SK-N-SH (cell line): ENCODE measurements around the gene CPNE1. TPM values are rescaled to one million over a fixed set of nuclear protein-coding genes. Genes with fewer than 3 reads are reported as not detected.

ENCODE experiments used
- CTCF ChIA-PET: fragments of 300-600, 350-600 bp; formaldehyde crosslinking; extraction: SDS; loops from one replicate; lab custom pipeline; 2021; lab: Yijun Ruan, JAX
- POLR2A ChIA-PET: fragments of 350-600 bp; sonication (Branson Sonifier 250); formaldehyde crosslinking; extraction: SDS; loops from one replicate; lab custom pipeline; 2020; ENCODE audit warnings: antibody characterized with exemption, inconsistent platforms; lab: Yijun Ruan, JAX
- DNase-seq: peaks from one replicate; pipeline ENCODE4 v3.0.0; 2012
- H2AFZ ChIP-seq: fragments of 200-600 bp; sonication (generic); 2 replicates; pipeline ENCODE4 v1.8.1; 2016; ENCODE audit warnings: antibody characterized with exemption, mild to moderate bottlenecking, low read depth
- H3F3A ChIP-seq: fragments of 200-600 bp; sonication (generic); replicated peaks from 2 replicates; pipeline ENCODE3; 2016; ENCODE audit warnings: antibody characterized with exemption, mild to moderate bottlenecking; ENCODE audit not compliant: insufficient read depth
- H3K27ac ChIP-seq, 2 experiments: fragments of 200-500 bp in 1 of 2; fragments of 200-600 bp in 1 of 2; sonication (Bioruptor generic) in 1 of 2; sonication (generic), shearing (Covaris generic) in 1 of 2; 2 replicates each; pipeline versions ENCODE4 v1.5.1 to v1.6.1; 2014 to 2016; ENCODE audit warnings: low read depth in 2 of 2, inconsistent platforms in 1 of 2, low read length in 1 of 2, mild to moderate bottlenecking in 1 of 2, mixed read lengths in 1 of 2
- H3K27me3 ChIP-seq: fragments of 200-600 bp; sonication (generic), shearing (Covaris generic); 2 replicates; pipeline ENCODE4 v1.6.1; 2016; ENCODE audit warnings: mixed run types; ENCODE audit not compliant: insufficient read depth
- H3K36me3 ChIP-seq, 2 experiments: fragments of 200-500 bp in 1 of 2; fragments of 200-600 bp in 1 of 2; sonication (Bioruptor generic) in 1 of 2; sonication (generic) in 1 of 2; replicated peaks in 1 of 2; 2 replicates each; pipeline versions ENCODE3 to v1.5.1; 2014 to 2016; ENCODE audit warnings: low read length in 1 of 2, mild to moderate bottlenecking in 1 of 2; ENCODE audit not compliant: insufficient read depth in 2 of 2, control insufficient read depth in 1 of 2
- H3K4me1 ChIP-seq, 2 experiments: fragments of 200-500 bp in 1 of 2; fragments of 200-600 bp in 1 of 2; sonication (Bioruptor generic) in 1 of 2; sonication (generic), shearing (Covaris generic) in 1 of 2; 2 replicates each; pipeline versions ENCODE4 v1.5.1 to v1.6.1; 2014 to 2016; ENCODE audit warnings: low read depth in 1 of 2, low read length in 1 of 2, mixed run types in 1 of 2; ENCODE audit not compliant: insufficient read depth in 2 of 2, control insufficient read depth in 1 of 2
- H3K4me2 ChIP-seq: fragments of 200-600 bp; sonication (generic), shearing (Covaris generic); 2 replicates; pipeline ENCODE4 v1.6.1; 2017; ENCODE audit warnings: mixed run types
- H3K4me3 ChIP-seq, 2 experiments: fragments of 200-500 bp in 1 of 2; fragments of 200-600 bp in 1 of 2; sonication (Bioruptor generic) in 1 of 2; sonication (generic), shearing (Covaris generic) in 1 of 2; 2 replicates each; pipeline versions ENCODE4 v1.5.1 to v1.8.1; 2014 to 2016; ENCODE audit warnings: low read depth in 2 of 2, inconsistent platforms in 1 of 2, low read length in 1 of 2, mild to moderate bottlenecking in 1 of 2, mixed read lengths in 1 of 2, moderate library complexity in 1 of 2
- H3K79me2 ChIP-seq: fragments of 200-600 bp; sonication (generic); 2 replicates; pipeline ENCODE4 v1.8.1; 2017; ENCODE audit warnings: mild to moderate bottlenecking; ENCODE audit not compliant: insufficient read depth
- H3K9ac ChIP-seq: fragments of 200-600 bp; sonication (generic); 2 replicates; pipeline ENCODE4 v1.6.1; 2017; ENCODE audit warnings: mixed run types
- H3K9me2 ChIP-seq: fragments of 200-600 bp; sonication (generic); 2 replicates; pipeline ENCODE4 v1.6.1; 2017; ENCODE audit warnings: mixed run types
- H3K9me3 ChIP-seq: fragments of 200-600 bp; sonication (generic); 2 replicates; pipeline ENCODE4 v1.6.1; 2017; ENCODE audit warnings: mixed run types, mild to moderate bottlenecking, moderate library complexity
- H4K20me1 ChIP-seq: fragments of 200-600 bp; sonication (generic); 2 replicates; pipeline ENCODE4 v1.6.1; 2017; ENCODE audit warnings: mild to moderate bottlenecking, mixed run types; ENCODE audit not compliant: insufficient read depth
- CTCF ChIP-seq: fragments of 200-600 bp; sonication (generic); IDR thresholded peaks from 2 replicates; pipeline ENCODE4 v1.6.1; 2017; ENCODE audit warnings: antibody characterized with exemption, mild to moderate bottlenecking, moderate library complexity
- ELF1 ChIP-seq: IDR thresholded peaks from 2 replicates; pipeline ENCODE4 v1.4.0; 2012
- EZH2phosphoT487 ChIP-seq: fragments of 200-600 bp; sonication (generic); IDR thresholded peaks from 2 replicates; pipeline ENCODE4 v1.6.1; 2017; ENCODE audit warnings: low read depth, mixed run types, mild to moderate bottlenecking, antibody characterized with exemption, moderate library complexity, borderline replicate concordance
- FOSL2 ChIP-seq: IDR thresholded peaks from 2 replicates; pipeline ENCODE4 v1.4.0; 2012; ENCODE audit warnings: low read depth, mild to moderate bottlenecking, moderate library complexity, borderline replicate concordance
- FOXM1 ChIP-seq: IDR thresholded peaks from 2 replicates; pipeline ENCODE4 v1.4.0; 2012; ENCODE audit warnings: low read depth, mild to moderate bottlenecking
- GABPA ChIP-seq: IDR thresholded peaks from 2 replicates; pipeline ENCODE4 v1.4.0; 2012; ENCODE audit warnings: low read depth, mild to moderate bottlenecking
- IRF3 ChIP-seq: fragments of 150-350 bp; IDR thresholded peaks from 2 replicates; pipeline ENCODE4 v1.6.1; 2016; ENCODE audit warnings: mild to moderate bottlenecking, low read depth, low read length
- JUND ChIP-seq: IDR thresholded peaks from 2 replicates; pipeline ENCODE4 v1.4.0; 2012
- MEF2A ChIP-seq: IDR thresholded peaks from 2 replicates; pipeline ENCODE4 v1.4.0; 2012; ENCODE audit warnings: low read depth, borderline replicate concordance
- MXI1 ChIP-seq: IDR thresholded peaks from 2 replicates; pipeline ENCODE4 v1.6.1; 2012; ENCODE audit warnings: mild to moderate bottlenecking, low read depth, low read length, improper control_type of control experiment
- PBX3 ChIP-seq: IDR thresholded peaks from 2 replicates; pipeline ENCODE4; 2012
- POLR2AphosphoS5 ChIP-seq: IDR thresholded peaks from 2 replicates; pipeline ENCODE4 v1.6.1; 2012; ENCODE audit warnings: low read depth, low read length
- RAD21 ChIP-seq: IDR thresholded peaks from 2 replicates; pipeline ENCODE4 v1.6.1; 2012; ENCODE audit warnings: mild to moderate bottlenecking, low read length
- RCOR1 ChIP-seq: fragments of 150-350 bp; IDR thresholded peaks from 2 replicates; pipeline ENCODE4 v1.6.1; 2017; ENCODE audit warnings: antibody characterized with exemption, low read length
- RXRA ChIP-seq: IDR thresholded peaks from 2 replicates; pipeline ENCODE4 v1.4.0; 2012; ENCODE audit warnings: low read depth, mild to moderate bottlenecking, borderline replicate concordance
- SIN3A ChIP-seq: IDR thresholded peaks from 2 replicates; pipeline ENCODE4 v1.6.1; 2012; ENCODE audit warnings: low read depth, mild to moderate bottlenecking, low read length, moderate library complexity, borderline replicate concordance
- TAF1 ChIP-seq: IDR thresholded peaks from 2 replicates; pipeline ENCODE4 v1.6.1; 2012; ENCODE audit warnings: low read depth, mild to moderate bottlenecking, low read length, moderate library complexity, borderline replicate concordance
- TCF12 ChIP-seq: IDR thresholded peaks from 2 replicates; pipeline ENCODE4 v1.4.0; 2012
- ZBTB33 ChIP-seq: IDR thresholded peaks from 2 replicates; pipeline ENCODE4 v1.4.0; 2012; ENCODE audit warnings: low read depth, borderline replicate concordance
- WGBS: methylation state at CpG from one replicate; pipeline ENCODE4 v1.1.6; 2017; ENCODE audit warnings: low lambda C conversion rate; 5-methylcytosine and 5-hydroxymethylcytosine counted together
- polyA plus RNA-seq, 3 experiments: library from polyadenylated mRNA; depleted of rRNA; stranded (reverse); fragments of >200 nt; gene quantifications; 2 replicates each; pipeline ENCODE4 v1.2.3, GENCODE V29; 2012

CPNE1 gene
- polyA plus RNA-seq, 1 of the 3 experiments (the other 2 are of a cell fraction), result 279 TPM

GRCh38 chr20:35599776-35600120 is 65.0 kb downstream of the CPNE1 start:
- H3F3A ChIP-seq, result no peaks in the 10 kb centered on the region
- no peaks in the 10 kb centered on the region for H3K79me2 ChIP-seq
- no peak overlapping the region for H3K9ac ChIP-seq
- WGBS, result 84% methylated on average over 8 of the region's 9 CpGs
- TF ChIP-seq RAD21, result no peak
- no peak for TF ChIP-seq JUND
- no peak for TF ChIP-seq TAF1
- no peak for DNase-seq
- CTCF ChIA-PET, result interaction anchor here (0.5 kb wide), 1 partner anchor 779 kb away, joined by 3 read pairs; no protein-coding TSS in a partner anchor
- H3K9me3 ChIP-seq, result no peaks in the 10 kb centered on the region
- no peak overlapping the region for H3K4me2 ChIP-seq
- H3K27me3 ChIP-seq, result no peaks in the 10 kb centered on the region
- H3K4me3 ChIP-seq, result no peak overlapping the region
- no peaks in the 10 kb centered on the region for H3K36me3 ChIP-seq
- H3K9me2 ChIP-seq, result no peaks in the 10 kb centered on the region
- no peaks in the 10 kb centered on the region for H4K20me1 ChIP-seq
- no peak overlapping the region for H3K27ac ChIP-seq
- H3K4me1 ChIP-seq, result peaks cover 0 to 10% of the 10 kb centered on the region in 2 experiments; a peak in 1 of 4 replicates
- H2AFZ ChIP-seq, result no peak overlapping the region
- POLR2A ChIA-PET, result no interaction called here

- Histone ChIP-seq H3K27ac (no peak overlapping the region), H3K9ac (no peak overlapping the region), H3K27me3 (no peaks in the 10 kb centered on the region), H4K20me1 (no peaks in the 10 kb centered on the region), H3K4me1 (peaks cover 0 to 10% of the 10 kb centered on the region in 2 experiments; a peak in 1 of 4 replicates), H3F3A (no peaks in the 10 kb centered on the region), H2AFZ (no peak overlapping the region), H3K9me3 (no peaks in the 10 kb centered on the region), H3K9me2 (no peaks in the 10 kb centered on the region), H3K4me3 (no peak overlapping the region), H3K36me3 (no peaks in the 10 kb centered on the region), H3K79me2 (no peaks in the 10 kb centered on the region), H3K4me2 (no peak overlapping the region)
- ChIA-PET CTCF (interaction anchor here (0.5 to 2.1 kb wide), 4 partner anchors 9 to 778 kb away, joined by 3 to 4 read pairs (median 3); no protein-coding TSS in a partner anchor), POLR2A (no interaction called here)
- WGBS, result 80% methylated on average over 16 of the region's 22 CpGs
- no peak for DNase-seq
- TF ChIP-seq FOXM1 (no peak), GABPA (no peak), MXI1 (no peak), MEF2A (no peak), EZH2phosphoT487 (no peak), FOSL2 (no peak), RCOR1 (no peak), POLR2AphosphoS5 (no peak), ELF1 (no peak), SIN3A (no peak), ZBTB33 (no peak), IRF3 (no peak), CTCF (no peak), PBX3 (no peak), RXRA (no peak), TCF12 (no peak)
Measured at GRCh38 chr20:35598899-35599775, 65.6 kb downstream of the CPNE1 start.
